Right lobe of liver (tissue), 6 donors: Measurements from ENCODE around the gene PDF. TPM values are rescaled to one million over a fixed set of nuclear protein-coding genes. Genes with fewer than 3 reads are reported as not detected.

ENCODE experiments used
- ATAC-seq, 4 donors: fragments of 200-7000 bp; cut with Tn5 transposase; one replicate each; pipeline ENCODE4 v1.9.1; 2020; ENCODE audit warnings: mild to moderate bottlenecking in 4 of 4, moderate library complexity in 4 of 4
- DNase-seq, 3 donors: peaks; one replicate each; pipeline ENCODE4 v3.0.0-alpha.2; 2020
- H3K27ac ChIP-seq, 3 donors: fragments of 200-600 bp; one replicate each; pipeline ENCODE4 v1.8.0; 2022
- H3K27me3 ChIP-seq, 2 donors: fragments of 200-600 bp; one replicate each; pipeline ENCODE4 v1.8.0; 2022
- H3K36me3 ChIP-seq, 4 donors: fragments of 200-600 bp; sonication (generic) in 1 of 4; one replicate each; pipeline versions ENCODE4 v1.5.1 to v1.8.0; 2017 to 2022; ENCODE audit warnings: control low read depth in 1 of 4
- H3K4me1 ChIP-seq, 4 donors: fragments of 200-600 bp; sonication (generic) in 1 of 4; one replicate each; pipeline versions ENCODE4 v1.5.1 to v1.8.0; 2017 to 2022; ENCODE audit warnings: control low read depth in 1 of 4
- H3K4me3 ChIP-seq, 3 donors: fragments of 200-600 bp; one replicate each; pipeline ENCODE4 v1.8.0; 2022
- H3K9me3 ChIP-seq, 4 donors: fragments of 200-600 bp; sonication (generic) in 1 of 4; one replicate each; pipeline versions ENCODE4 v1.5.1 to v1.8.0; 2017 to 2022; ENCODE audit warnings: control low read depth in 1 of 4
- CTCF ChIP-seq, 4 donors: fragments of 200-600 bp in 3 of 4; fragments of 450-650 bp in 1 of 4; IDR thresholded peaks; one replicate each; pipeline versions ENCODE4 v1.5.1 to v1.8.0; 2016 to 2022; ENCODE audit warnings: antibody characterized with exemption in 4 of 4, mild to moderate bottlenecking in 2 of 4
- POLR2A ChIP-seq: fragments of 450-650 bp; IDR thresholded peaks from one replicate; pipeline ENCODE4 v1.6.1; 2017; ENCODE audit warnings: antibody characterized with exemption, mild to moderate bottlenecking
- WGBS: methylation state at CpG from one replicate; pipeline ENCODE4 v1.1.6; 2018; ENCODE audit warnings: low coverage, low lambda C conversion rate; ENCODE audit not compliant: insufficient coverage; ENCODE audit errors: missing lambda C conversion rate; 5-methylcytosine and 5-hydroxymethylcytosine counted together
- intact Hi-C, 2 donors: fragments of 100-400 bp; cut with DNase I; formaldehyde crosslinking; loops; one replicate each; pipeline versions ENCODE4 v1.11.2 to v1.14.1; 2022
- total RNA-seq, 6 experiments: library from RNA; depleted of rRNA in 2 of 6; stranded (reverse); fragments of >200 nt in 2 of 6; fragmentation: NEBNext Ultra II Directional in 3 of 6; extraction: Animal tissue kit (Norgen Biotek cat#: 25700) in 3 of 6; gene quantifications; one replicate each; pipeline versions ENCODE4 v1.1.0 to v1.2.4, GENCODE V29; 2016 to 2023
- donor health status: DM: no; HTN: yes; CAD: no.
- donor health status: DM: no; HTN: no; CAD: no.
- donor health status: DM: no; HTN: no; CAD: no.
- donor health status: DM: no; HTN: yes; CAD: no.
- donor health status: DM: no; HTN: yes; CAD: no.

PDF gene
- total RNA-seq, 6 experiments from 2014 or later = 13.5 to 38.5 (median 15.7) TPM

- no peaks in the 10 kb centered on the region for H3K27me3 ChIP-seq
- TF ChIP-seq POLR2A = no peak
- TF ChIP-seq CTCF (IDR thresholded peaks at IDR 0.05) = no peak
- intact Hi-C loops = no loop called here
- peaks cover 3 to 70% (median 31%) of the 10 kb centered on the region in 4 donors for H3K4me1 ChIP-seq
- peak; percentile 92 to 96 (median 96) for DNase-seq
- ATAC-seq = peak; percentile 68 to 79 (median 76)
- peaks cover 0 to 55% (median 25%) of the 10 kb centered on the region in 4 donors for H3K36me3 ChIP-seq
- peak overlapping the region; percentile 47 to 95 (median 76) for H3K27ac ChIP-seq
- H3K9me3 ChIP-seq = no peaks in the 10 kb centered on the region
- WGBS = 8% methylated on average over 6 of the region's 8 CpGs
- no peak overlapping the region for H3K4me3 ChIP-seq
Observed at GRCh38 chr16:69324013-69324531, 6.3 kb downstream of the PDF start.

- DNase-seq = peak in 2 of 3 donors; percentile 71
- intact Hi-C loops = no loop called here
- H3K9me3 ChIP-seq = no peaks in the 10 kb centered on the region
- no peaks in the 10 kb centered on the region for H3K27me3 ChIP-seq
- peak overlapping the region in 2 of 3 donors; percentile 76 to 95 for H3K27ac ChIP-seq
- WGBS = 66% methylated on average over 4 of the region's 14 CpGs
- H3K36me3 ChIP-seq = peaks cover 0 to 61% (median 32%) of the 10 kb centered on the region in 4 donors
- TF ChIP-seq CTCF (IDR thresholded peaks at IDR 0.05) = no peak
- TF ChIP-seq POLR2A = no peak
- peaks cover 3 to 70% (median 28%) of the 10 kb centered on the region in 4 donors for H3K4me1 ChIP-seq
- ATAC-seq = peak in 1 of 4 donors; percentile 11
- no peak overlapping the region for H3K4me3 ChIP-seq
Observed at GRCh38 chr16:69323415-69323814, 7.0 kb downstream of the PDF start.

GRCh38 chr16:69322343-69322742 lies 8.0 kb downstream of the PDF start:
- TF ChIP-seq POLR2A = no peak
- H3K4me1 ChIP-seq = peaks cover 3 to 64% (median 24%) of the 10 kb centered on the region in 4 donors
- peak overlapping the region in 1 of 3 donors; percentile 95 for H3K27ac ChIP-seq
- H3K36me3 ChIP-seq = peaks cover 0 to 66% (median 34%) of the 10 kb centered on the region in 4 donors
- ATAC-seq (no peak), DNase-seq (peak in 1 of 3 donors; percentile 35)
- H3K4me3 ChIP-seq = no peak overlapping the region
- H3K27me3 ChIP-seq = no peaks in the 10 kb centered on the region
- no peaks in the 10 kb centered on the region for H3K9me3 ChIP-seq
- WGBS = no CpG with 5 or more reads among the region's 7 CpGs
- intact Hi-C loops = no loop called here

GRCh38 chr16:69321080-69321479 lies 9.3 kb downstream of the PDF start:
- ATAC-seq = no peak
- WGBS = 91% methylated on average over 16 of the region's 22 CpGs
- peak in 1 of 3 donors; percentile 39 for DNase-seq
- TF ChIP-seq CTCF (IDR thresholded peaks at IDR 0.05) = no peak
- no peak for TF ChIP-seq POLR2A
- Histone ChIP-seq H3K27ac (no peak overlapping the region), H3K36me3 (peaks cover 0 to 75% (median 38%) of the 10 kb centered on the region in 4 donors), H3K4me3 (no peak overlapping the region), H3K27me3 (no peaks in the 10 kb centered on the region), H3K4me1 (peaks cover 0 to 66% (median 24%) of the 10 kb centered on the region in 4 donors), H3K9me3 (no peaks in the 10 kb centered on the region)
- intact Hi-C loops = no loop called here

- no peak overlapping the region for H3K27ac ChIP-seq
- TF ChIP-seq POLR2A (no peak), CTCF (IDR thresholded peaks at IDR 0.05) (no peak)
- no peak overlapping the region for H3K4me3 ChIP-seq
- DNase-seq = peak in 1 of 3 donors; percentile 42
- WGBS = 86% methylated on average over 13 of the region's 13 CpGs
- peaks cover 0 to 66% (median 23%) of the 10 kb centered on the region in 4 donors for H3K4me1 ChIP-seq
- intact Hi-C loops = no loop called here
- H3K9me3 ChIP-seq = no peaks in the 10 kb centered on the region
- ATAC-seq = no peak
- H3K36me3 ChIP-seq = peaks cover 0 to 78% (median 39%) of the 10 kb centered on the region in 4 donors
- H3K27me3 ChIP-seq = no peaks in the 10 kb centered on the region
Observed at GRCh38 chr16:69320740-69321073, 9.7 kb downstream of the PDF start.
